ENCODE data around the gene IZUMO4. TPM values are rescaled to one million over a fixed set of nuclear protein-coding genes. Genes with fewer than 3 reads are reported as not detected.

The IZUMO4 gene
- total and polyA plus RNA-seq, 7 donors: 2.3 to 8.5 (median 4.2) TPM

GRCh38 chr19:2121416-2122051 lies 24.8 kb downstream of the IZUMO4 start:
- H3K27me3 ChIP-seq: no peaks in the 10 kb centered on the region
- no peaks in the 10 kb centered on the region for H3K9me3 ChIP-seq
- no peaks in the 10 kb centered on the region for H3K4me1 ChIP-seq
- peaks cover 31 to 100% (median 73%) of the 10 kb centered on the region in 4 donors for H3K36me3 ChIP-seq
- H3K4me3 ChIP-seq: no peak overlapping the region
- H3K27ac ChIP-seq: no peak overlapping the region
- intact Hi-C loops (cut with DNase I): no loop called here
- DNase-seq: no peak
- 95 to 96% methylated on average over 27 of the region's 27 CpGs for WGBS, 2 donors
- TF ChIP-seq, protein P1, sequence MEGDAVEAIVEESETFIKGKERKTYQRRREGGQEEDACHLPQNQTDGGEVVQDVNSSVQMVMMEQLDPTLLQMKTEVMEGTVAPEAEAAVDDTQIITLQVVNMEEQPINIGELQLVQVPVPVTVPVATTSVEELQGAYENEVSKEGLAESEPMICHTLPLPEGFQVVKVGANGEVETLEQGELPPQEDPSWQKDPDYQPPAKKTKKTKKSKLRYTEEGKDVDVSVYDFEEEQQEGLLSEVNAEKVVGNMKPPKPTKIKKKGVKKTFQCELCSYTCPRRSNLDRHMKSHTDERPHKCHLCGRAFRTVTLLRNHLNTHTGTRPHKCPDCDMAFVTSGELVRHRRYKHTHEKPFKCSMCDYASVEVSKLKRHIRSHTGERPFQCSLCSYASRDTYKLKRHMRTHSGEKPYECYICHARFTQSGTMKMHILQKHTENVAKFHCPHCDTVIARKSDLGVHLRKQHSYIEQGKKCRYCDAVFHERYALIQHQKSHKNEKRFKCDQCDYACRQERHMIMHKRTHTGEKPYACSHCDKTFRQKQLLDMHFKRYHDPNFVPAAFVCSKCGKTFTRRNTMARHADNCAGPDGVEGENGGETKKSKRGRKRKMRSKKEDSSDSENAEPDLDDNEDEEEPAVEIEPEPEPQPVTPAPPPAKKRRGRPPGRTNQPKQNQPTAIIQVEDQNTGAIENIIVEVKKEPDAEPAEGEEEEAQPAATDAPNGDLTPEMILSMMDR (IDR thresholded peaks at IDR 0.05): no peak
- TF ChIP-seq POLR2A (IDR thresholded peaks at IDR 0.05): no peak
- TF ChIP-seq EP300 (IDR thresholded peaks at IDR 0.05): no peak
- TF ChIP-seq POLR2AphosphoS5 (IDR thresholded peaks at IDR 0.05): no peak

DNA sequence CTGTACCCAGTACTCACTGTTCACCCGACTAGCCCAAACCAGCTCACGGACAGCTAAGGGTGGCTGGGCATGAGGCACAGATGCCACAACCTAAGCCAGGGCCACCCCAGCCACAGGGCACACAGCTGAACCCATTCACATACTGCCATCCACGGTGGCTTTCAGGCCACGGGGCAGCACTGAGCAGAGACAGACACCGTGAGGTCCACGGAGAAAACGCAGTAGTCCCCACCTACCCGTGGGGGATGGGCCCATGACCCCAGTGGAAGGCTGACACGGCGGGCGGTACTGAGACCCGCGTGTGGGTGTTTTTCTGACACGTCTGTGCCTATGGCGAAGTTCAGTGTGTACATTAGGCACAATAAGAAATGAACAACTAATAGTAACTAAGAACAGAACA lies 25.5 kb downstream of the IZUMO4 start:
- 93 to 95% methylated on average over 15 of the region's 15 CpGs for whole genome bisulfite sequencing, 2 donors
- Histone ChIP-seq H3K27ac (no peak overlapping the region), H3K9me3 (no peaks in the 10 kb centered on the region), H3K4me3 (no peak overlapping the region), H3K36me3 (peaks cover 24 to 100% (median 71%) of the 10 kb centered on the region in 4 donors), H3K27me3 (no peaks in the 10 kb centered on the region), H3K4me1 (no peaks in the 10 kb centered on the region)
- TF ChIP-seq POLR2AphosphoS5 (IDR thresholded peaks at IDR 0.05): no peak
- TF ChIP-seq EP300 (IDR thresholded peaks at IDR 0.05): no peak
- TF ChIP-seq POLR2A (IDR thresholded peaks at IDR 0.05): no peak
- TF ChIP-seq, protein P1 (IDR thresholded peaks at IDR 0.05): no peak
- intact Hi-C loops (cut with DNase I): no loop called here
- DNase-seq: no peak

DNA sequence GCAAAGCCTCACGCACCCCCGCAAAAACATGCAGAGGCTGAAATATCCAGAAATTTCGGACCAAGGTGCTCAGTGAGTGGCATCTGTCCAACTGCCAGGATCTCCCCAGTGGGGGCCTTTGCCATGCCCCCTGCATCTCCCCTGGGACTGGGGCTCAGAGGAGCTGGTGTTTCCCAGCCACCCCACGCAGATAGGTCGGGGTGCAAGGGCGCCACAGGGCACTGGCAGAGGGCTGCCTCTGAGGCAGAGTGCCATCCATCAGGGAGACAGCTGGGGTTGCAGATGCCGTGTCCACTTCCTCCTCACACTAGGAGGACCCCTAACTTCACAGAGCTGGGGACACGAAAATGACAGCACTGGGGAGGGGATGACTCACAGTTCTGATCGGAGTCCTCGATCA lies 26.3 kb downstream of the IZUMO4 start:
- intact Hi-C loops (cut with DNase I): no loop called here
- H3K36me3 ChIP-seq: peaks cover 23 to 100% (median 67%) of the 10 kb centered on the region in 4 donors

GRCh38 chr19:2123682-2124387 lies 27.1 kb downstream of the IZUMO4 start:
- intact Hi-C loops (cut with DNase I): no loop called here
- H3K27ac ChIP-seq: no peak overlapping the region
- no peak overlapping the region for H3K4me3 ChIP-seq
- TF ChIP-seq POLR2AphosphoS5 (IDR thresholded peaks at IDR 0.05) (no peak), POLR2A (IDR thresholded peaks at IDR 0.05) (no peak), EP300 (IDR thresholded peaks at IDR 0.05) (no peak)
- TF ChIP-seq, protein P1 (IDR thresholded peaks at IDR 0.05): no peak
- 93 to 97% methylated on average over 25 of the region's 25 CpGs for WGBS, 2 donors
- DNase-seq: no peak
- no peaks in the 10 kb centered on the region for H3K9me3 ChIP-seq
- no peaks in the 10 kb centered on the region for H3K27me3 ChIP-seq
- peaks cover 19 to 94% (median 60%) of the 10 kb centered on the region in 4 donors for H3K36me3 ChIP-seq
- H3K4me1 ChIP-seq: no peaks in the 10 kb centered on the region

More for the DNA sequence above, 26.3 kb downstream of the IZUMO4 start:
- TF ChIP-seq POLR2AphosphoS5 (IDR thresholded peaks at IDR 0.05) (no peak), POLR2A (IDR thresholded peaks at IDR 0.05) (no peak), EP300 (IDR thresholded peaks at IDR 0.05) (no peak)
- TF ChIP-seq, protein P1 (IDR thresholded peaks at IDR 0.05): no peak
- H3K27ac ChIP-seq: no peak overlapping the region
- 96% methylated on average over 10 of the region's 10 CpGs for WGBS, 2 donors
- no peaks in the 10 kb centered on the region for H3K27me3 ChIP-seq
- no peaks in the 10 kb centered on the region for H3K4me1 ChIP-seq
- DNase-seq: no peak
- H3K4me3 ChIP-seq: no peak overlapping the region
- no peaks in the 10 kb centered on the region for H3K9me3 ChIP-seq
